Activated CD4-positive, alpha-beta T cell treated with anti-CD3 and anti-CD28 coated beads for 1 hour (primary cell): ENCODE measurements around the gene MYO3A.
"Not testable (repeated sequence)": the region's sequence is repeated elsewhere in the genome, so short reads cannot be mapped to it uniquely, and the experiment has no call there.

ENCODE experiments used
- DNase-seq: peaks from one replicate; pipeline ENCODE4 v3.0.0-alpha.2; 2020

MYO3A gene

DNA sequence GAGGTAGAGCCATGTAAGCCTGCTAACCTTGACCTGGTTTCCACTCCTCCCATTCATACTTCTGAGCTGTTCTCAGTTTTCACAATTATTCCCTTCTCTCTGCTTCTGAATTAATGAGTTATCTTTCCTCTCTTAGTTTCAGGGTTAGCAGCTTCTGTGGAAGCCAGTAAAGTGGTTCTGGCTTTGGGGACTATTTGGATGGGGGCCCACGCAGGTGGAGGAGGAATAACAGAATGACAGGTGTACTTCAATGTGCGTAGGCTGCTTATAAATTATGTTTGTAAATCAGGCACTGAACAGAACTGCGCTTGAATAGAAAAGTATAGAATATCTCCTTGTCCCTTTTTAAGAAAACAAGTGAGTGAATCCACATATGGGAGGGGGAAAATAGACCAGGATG is 153.6 kb downstream of the MYO3A start:
- no peak for DNase-seq

DNA sequence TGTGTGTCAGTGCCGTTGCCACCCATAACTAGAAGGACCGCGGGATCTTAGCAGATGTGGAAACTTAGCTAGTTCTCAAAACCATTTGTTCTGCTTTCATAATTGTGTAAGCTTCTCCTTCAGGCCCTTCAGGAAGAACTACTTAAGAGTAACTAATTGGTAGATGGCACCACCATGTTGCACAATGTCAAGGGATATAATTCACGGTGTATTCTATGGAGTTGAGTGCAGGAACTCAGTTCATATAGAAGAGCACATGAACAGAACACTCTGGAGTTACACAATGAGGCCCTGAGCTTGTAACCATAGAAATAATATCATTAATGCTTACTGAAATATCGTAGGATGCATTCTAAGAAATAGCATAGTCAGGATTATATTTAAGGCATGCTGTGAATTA is 156.0 kb downstream of the MYO3A start:
- no peak for DNase-seq

- no peak for DNase-seq
Measured at GRCh38 chr10:26090762-26091161, 156.7 kb downstream of the MYO3A start.

DNA sequence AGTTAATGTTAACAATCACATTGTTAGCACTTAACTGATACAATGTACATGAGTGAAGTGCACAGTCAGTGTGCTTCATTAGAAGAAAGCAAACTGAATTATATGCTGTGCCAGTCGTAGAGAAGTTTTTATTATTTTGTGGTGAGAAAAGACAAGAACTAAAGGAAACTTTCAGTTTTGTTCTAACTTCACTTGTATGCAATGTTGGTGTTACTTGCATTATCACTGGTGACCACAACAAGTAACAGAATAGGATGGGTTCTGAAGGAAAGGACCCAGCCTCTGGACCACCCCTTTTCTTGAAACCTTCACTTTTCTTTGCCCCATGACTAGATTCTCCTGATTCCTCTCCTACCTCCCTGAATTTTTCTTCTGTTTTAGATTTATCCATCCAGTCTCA is 159.2 kb downstream of the MYO3A start:
- DNase-seq = no peak

GRCh38 chr10:26095781-26096180 is 161.8 kb downstream of the MYO3A start:
- no peak for DNase-seq

GRCh38 chr10:26097549-26097948 is 163.5 kb downstream of the MYO3A start:
- not testable (repeated sequence) for DNase-seq

GRCh38 chr10:26112532-26112931 is 178.5 kb downstream of the MYO3A start:
- no peak for DNase-seq

DNA sequence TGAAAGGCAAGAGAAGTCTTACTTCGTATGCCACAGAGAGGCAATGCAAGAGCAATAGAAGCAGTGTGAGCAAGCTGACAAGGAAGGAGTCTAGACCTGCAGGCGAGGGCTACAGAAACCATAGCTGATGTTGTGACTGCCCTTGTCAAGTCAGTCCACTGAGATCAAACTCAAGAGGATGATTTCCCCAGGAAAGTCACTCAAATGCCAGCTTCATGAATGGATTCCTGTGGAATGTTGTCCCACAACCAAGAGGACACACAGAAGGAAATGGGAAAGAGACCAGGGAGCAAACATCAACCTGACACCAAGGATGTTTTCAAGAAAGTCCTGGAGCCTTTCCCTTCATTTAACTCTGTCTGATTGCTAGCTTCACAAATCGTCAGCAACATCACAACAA is 204.6 kb downstream of the MYO3A start:
- DNase-seq = no peak

- no peak for DNase-seq
Measured at GRCh38 chr10:26156019-26156418, 222.0 kb downstream of the MYO3A start.

GRCh38 chr10:26157734-26158133 is 223.7 kb downstream of the MYO3A start:
- no peak for DNase-seq

DNA sequence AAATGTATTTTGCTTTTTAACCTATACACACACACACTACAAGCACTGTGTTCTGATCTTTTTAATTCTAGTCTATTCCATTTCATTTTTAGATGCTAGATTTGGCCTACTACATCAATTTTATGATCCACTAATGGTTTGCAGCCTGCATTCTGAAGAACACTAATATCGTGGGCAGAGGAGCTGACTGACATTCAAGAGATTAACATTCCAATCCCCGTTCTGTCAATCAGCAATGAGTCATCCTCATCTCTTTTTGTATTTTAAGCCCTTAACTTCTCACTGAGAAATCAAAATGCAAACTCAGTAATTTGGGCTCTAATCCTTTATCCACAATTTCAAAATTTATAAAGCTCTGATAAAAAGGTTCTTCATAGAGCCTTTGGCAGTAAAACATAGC is 235.4 kb downstream of the MYO3A start:
- no peak for DNase-seq

GRCh38 chr10:26172131-26172530 is 238.1 kb downstream of the MYO3A start:
- DNase-seq = no peak

DNA sequence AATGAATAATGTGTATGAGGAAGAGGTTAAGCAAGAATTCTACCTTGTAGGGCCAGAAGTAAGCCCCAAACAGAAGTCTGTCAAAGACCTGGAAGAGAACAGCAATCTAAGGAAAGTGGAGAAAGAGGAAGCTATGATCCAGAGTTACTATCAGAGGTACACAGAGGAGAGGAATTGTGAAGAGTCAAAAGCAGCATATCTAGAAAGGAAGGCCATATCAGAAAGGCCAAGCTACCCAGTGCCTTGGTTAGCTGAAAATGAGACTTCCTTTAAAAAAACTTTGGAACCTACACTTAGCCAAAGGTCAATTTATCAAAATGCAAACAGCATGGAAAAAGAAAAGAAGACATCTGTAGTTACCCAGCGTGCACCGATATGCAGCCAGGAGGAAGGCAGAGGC is 239.8 kb downstream of the MYO3A start:
- DNase-seq = no peak

GRCh38 chr10:26177341-26177740 is 243.3 kb downstream of the MYO3A start:
- no peak for DNase-seq

DNA sequence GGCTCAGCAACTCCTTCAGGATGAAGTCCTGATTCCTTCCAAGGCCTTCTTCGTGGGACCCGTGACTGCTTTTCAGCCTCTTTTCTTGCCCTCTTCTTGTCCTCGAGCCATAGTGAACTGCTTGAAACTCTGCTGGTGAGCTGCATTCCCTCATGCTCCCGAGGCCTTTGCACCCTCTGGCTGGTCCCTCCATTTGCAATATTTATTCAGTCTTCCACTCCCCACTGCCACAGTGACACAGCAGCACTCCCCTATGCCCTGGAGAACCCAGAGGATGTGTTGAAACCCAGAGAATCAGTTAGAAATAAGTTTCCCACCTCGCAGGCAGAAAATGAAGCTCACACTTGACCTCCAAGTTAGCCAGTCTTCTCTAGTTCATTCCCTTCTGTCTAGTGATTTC is 260.2 kb downstream of the MYO3A start:
- DNase-seq = no peak

- DNase-seq = no peak
Measured at GRCh38 chr10:26197248-26197647, 263.2 kb downstream of the MYO3A start.

DNA sequence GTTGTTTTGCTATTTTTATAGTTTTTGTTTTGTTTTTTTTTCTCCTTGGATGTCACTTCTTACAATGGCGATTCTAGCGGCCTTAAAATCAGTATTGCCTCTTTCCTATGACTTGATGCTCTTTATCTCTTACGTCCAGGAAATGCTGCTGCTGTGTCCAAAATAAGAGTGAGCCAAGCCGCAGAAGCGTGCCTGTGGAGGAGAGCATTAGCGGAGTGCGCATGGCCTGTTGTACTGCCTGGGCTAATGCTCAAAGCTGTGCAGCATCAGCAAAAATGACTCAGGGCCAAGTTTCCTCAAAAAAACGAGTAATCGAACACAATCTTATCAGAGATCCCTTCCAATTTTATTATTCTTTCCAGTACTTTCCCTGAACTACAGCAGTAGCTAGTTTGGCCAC is 264.1 kb downstream of the MYO3A start:
- DNase-seq = no peak

DNA sequence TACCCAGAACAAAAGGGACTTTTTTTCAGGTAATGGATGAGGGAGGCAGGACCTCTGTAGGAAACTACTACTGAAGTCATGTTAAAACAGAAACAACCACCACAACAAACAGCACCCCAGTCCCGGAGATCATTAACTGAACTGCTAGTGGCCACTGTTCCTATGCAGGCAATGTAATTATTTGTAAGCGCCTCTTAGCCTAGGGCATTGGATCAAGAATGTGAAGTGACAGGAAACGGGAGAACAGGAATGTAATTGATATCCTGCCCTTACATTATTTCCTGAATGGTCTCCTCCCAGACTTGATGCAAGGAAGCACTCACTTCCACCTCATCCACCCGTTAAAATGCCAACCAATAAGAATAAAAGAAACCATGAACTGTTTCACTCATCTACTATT is 265.8 kb downstream of the MYO3A start:
- DNase-seq = no peak

DNA sequence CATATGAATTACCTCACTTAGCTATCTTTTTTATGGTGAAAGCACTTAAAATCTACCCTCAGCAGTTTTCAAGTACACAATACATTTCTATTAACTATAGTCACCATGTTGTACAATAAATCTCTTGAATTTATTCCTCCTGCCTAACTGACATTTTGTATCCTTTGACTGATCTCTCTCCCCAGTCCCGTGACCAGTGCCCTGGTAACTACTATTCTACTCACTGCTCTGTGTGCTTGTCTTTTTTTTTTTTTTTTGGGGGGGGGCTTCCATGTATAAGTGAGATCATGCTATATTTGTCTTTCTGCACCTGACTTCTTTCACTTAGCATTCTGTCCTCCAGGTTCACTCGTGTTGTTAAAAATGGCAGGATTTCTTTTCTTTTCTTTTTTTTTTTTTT is 271.2 kb downstream of the MYO3A start:
- no peak for DNase-seq

DNA sequence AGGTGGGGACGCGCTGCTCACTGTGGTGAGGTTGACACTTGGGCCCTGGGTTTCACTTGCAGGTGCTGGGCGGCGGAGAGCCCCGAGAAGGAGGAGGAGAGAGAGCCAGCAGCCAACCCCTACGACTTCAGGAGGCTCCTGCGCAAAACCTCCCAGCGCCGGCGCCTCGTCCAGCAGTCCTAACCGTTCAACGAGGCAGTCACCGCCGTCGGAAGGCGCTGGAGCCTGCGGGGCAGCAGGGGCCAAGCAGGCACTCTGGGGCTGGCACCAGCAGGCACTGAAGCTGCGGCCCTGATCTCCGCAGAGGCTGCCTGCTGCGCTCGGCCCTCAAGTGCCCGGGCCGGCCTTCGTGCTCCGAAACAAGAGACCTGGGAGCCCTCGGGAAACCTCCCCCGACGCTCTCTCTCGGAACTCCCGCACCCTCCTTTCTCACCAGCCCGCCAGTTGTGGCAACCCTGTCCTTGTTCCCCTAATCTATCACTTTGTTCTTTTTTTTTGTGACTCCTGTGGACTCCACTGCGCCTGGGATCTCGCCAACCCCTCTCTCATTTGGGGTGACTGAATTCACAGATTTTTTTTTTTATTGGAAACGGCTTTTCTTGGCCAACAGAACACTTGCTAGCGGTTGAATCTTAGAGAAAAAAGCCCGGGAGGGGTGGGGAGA is 277.9 kb downstream of the MYO3A start:
- DNase-seq = no peak

- DNase-seq = no peak
Measured at GRCh38 chr10:26212511-26212910, 278.5 kb downstream of the MYO3A start.

DNA sequence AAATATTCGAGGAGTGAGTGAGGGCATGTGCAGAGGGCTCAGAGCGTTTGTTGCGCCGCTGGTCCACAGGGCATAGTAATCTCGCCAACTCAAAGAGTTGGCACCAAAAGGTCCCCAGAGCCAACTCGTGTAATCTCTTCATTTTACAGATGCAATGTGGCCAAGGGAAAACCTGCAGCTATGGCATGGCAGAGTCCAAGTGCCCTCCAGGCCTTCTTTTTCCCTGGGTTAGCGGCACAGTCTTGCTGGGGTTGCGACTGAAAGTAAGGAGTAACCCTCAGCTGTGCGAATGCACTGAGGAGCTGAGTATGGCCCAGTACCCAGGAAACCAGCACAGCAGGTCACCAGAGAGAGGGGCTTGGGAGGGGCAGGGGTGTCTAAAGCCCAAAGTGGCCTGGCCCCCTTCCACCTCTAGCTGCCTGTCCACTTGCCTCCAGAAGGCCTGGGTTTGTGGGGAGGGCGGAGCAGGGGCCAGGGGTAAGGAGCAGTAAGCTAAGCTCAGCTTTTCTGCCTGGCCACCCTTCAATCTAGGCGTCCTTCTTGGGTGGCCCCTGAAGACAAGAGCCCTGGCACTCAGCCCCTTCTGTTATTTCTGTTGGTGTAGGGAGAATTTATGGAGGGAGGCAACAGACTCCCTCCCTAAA is 279.2 kb downstream of the MYO3A start:
- DNase-seq = no peak

GRCh38 chr10:26214004-26214403 is 280.0 kb downstream of the MYO3A start:
- DNase-seq = no peak

DNA sequence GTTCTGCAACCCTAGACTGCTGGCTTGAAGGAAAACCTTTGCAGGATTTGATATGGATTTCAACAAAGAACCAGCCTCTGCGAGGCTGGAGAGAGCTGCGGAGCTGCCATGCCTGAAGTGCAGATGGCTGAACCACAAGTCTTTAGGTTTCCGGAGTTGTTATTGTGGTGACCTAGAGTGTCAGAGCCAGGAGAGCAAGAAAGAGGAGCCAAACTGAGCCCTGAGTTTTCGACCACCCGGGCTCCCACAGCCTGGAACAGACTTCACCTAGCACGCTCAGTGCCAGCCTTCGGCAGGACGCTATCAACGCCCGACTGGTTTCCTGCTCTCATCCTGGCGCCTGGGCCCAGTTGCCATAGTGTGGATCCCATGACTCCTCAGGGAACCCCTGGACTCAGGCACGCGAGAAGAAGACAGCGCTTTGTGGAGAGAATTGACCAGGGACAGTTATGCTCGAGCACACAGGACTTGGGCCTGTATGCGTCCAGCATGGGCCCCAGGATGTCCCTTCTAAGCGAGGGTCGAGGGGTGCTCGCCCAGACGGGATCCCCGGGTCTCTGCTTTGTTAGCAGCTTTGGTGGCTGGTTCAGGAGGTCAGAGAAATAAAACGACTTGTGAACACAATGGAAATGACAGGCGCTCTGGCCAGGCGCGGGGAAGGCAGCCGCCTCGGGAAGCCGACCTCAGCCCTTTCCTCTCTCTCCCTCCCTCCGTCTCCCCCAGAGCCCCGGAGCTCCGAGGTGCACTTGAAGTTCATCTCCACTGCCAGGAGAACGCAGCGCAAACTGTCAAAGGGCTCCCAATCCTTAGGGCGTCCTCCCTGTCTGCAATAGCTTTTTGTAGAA is 280.7 kb downstream of the MYO3A start:
- DNase-seq = no peak
